Measurements from ENCODE around the gene CENPW. TPM values are rescaled to one million over a fixed set of nuclear protein-coding genes. Genes with fewer than 3 reads are reported as not detected.

The CENPW gene
- total RNA-seq, 1 experiment from 2014 or later: 82.3 TPM

DNA sequence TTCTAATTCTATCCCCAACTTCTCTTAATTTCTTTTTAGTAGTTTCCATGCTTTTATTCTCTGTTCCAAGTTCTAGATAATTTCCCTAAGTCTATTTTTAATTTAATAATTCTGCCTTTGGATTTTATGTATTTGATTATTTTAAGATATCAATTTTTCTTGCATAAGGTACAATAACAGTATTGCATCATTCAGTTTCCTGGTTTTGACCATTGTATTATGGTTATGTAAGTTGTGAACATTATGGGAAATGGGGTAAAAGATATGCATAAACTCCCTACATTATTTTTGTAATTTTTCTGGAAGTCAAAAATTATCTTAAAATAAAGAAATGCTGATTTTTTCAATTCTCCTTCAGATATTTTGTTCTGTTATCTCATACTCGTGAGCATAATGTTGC is 21.1 kb upstream of the CENPW start:
- H2AFZ ChIP-seq (ENCODE audit: low read length): no peak overlapping the region
- no peak overlapping the region for H3K18ac ChIP-seq (ENCODE audit: insufficient read length, low read depth, low read length)
- H3K23me2 ChIP-seq (ENCODE audit: insufficient read length, low read depth, low read length, poor library complexity, severe bottlenecking): no peaks in the 10 kb centered on the region
- Mint-ChIP-seq H3K27ac (no peak overlapping the region), H3K4me3 (no peak overlapping the region), H3K36me3 (ENCODE audit: insufficient read depth in 1 of 3, low read depth in 3 of 3) (no peaks in the 10 kb centered on the region), H3K4me1 (no peaks in the 10 kb centered on the region), H3K9me3 (no peaks in the 10 kb centered on the region), H3K27me3 (ENCODE audit: low read depth) (no peaks in the 10 kb centered on the region)
- DNase-seq: no peak
- no peak overlapping the region for H2BK12ac ChIP-seq (ENCODE audit: insufficient read length, low read depth, low read length)
- no peak overlapping the region for H3K27ac ChIP-seq (ENCODE audit: insufficient read length, low read depth, low read length)
- H3K4ac ChIP-seq (ENCODE audit: low read depth, low read length): no peak overlapping the region
- no peak overlapping the region for H4K8ac ChIP-seq (replicated peaks; ENCODE audit: insufficient read length, low read depth, low read length)
- no peak overlapping the region for H3K4me2 ChIP-seq (ENCODE audit: insufficient read depth, insufficient read length, low read length)
- H3K79me1 ChIP-seq (ENCODE audit: insufficient read depth, low read depth, low read length, poor library complexity, severe bottlenecking): no peaks in the 10 kb centered on the region
- H4K5ac ChIP-seq (ENCODE audit: insufficient read length, low read depth, low read length): no peak overlapping the region
- H3T11ph ChIP-seq (ENCODE audit: low read length): no peak overlapping the region
- H2AK5ac ChIP-seq (ENCODE audit: insufficient read length, low read length): no peak overlapping the region
- H3K79me2 ChIP-seq (ENCODE audit: insufficient read depth, low read length): no peaks in the 10 kb centered on the region
- H4K20me1 ChIP-seq (ENCODE audit: control insufficient read depth, insufficient read depth, insufficient read length): no peaks in the 10 kb centered on the region
- no peaks in the 10 kb centered on the region for H3K27me3 ChIP-seq (ENCODE audit: insufficient read depth, low read length)
- H3K14ac ChIP-seq (ENCODE audit: insufficient read depth, low read length): no peak overlapping the region
- TF ChIP-seq, protein P1, sequence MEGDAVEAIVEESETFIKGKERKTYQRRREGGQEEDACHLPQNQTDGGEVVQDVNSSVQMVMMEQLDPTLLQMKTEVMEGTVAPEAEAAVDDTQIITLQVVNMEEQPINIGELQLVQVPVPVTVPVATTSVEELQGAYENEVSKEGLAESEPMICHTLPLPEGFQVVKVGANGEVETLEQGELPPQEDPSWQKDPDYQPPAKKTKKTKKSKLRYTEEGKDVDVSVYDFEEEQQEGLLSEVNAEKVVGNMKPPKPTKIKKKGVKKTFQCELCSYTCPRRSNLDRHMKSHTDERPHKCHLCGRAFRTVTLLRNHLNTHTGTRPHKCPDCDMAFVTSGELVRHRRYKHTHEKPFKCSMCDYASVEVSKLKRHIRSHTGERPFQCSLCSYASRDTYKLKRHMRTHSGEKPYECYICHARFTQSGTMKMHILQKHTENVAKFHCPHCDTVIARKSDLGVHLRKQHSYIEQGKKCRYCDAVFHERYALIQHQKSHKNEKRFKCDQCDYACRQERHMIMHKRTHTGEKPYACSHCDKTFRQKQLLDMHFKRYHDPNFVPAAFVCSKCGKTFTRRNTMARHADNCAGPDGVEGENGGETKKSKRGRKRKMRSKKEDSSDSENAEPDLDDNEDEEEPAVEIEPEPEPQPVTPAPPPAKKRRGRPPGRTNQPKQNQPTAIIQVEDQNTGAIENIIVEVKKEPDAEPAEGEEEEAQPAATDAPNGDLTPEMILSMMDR (conservative IDR thresholded peaks at IDR 0.05): no peak
- H3K23ac ChIP-seq (ENCODE audit: insufficient read length, low read depth, low read length): no peak overlapping the region
- no peaks in the 10 kb centered on the region for H3K4me1 ChIP-seq (ENCODE audit: insufficient read depth, low read length)
- no peak overlapping the region for H2BK15ac ChIP-seq (ENCODE audit: low read depth, low read length)
- H3K56ac ChIP-seq (ENCODE audit: insufficient read length, low read depth, low read length): no peak overlapping the region
- no CpG with 5 or more reads among the region's 1 CpG for WGBS (ENCODE audit: extremely low coverage, insufficient read length, low lambda C conversion rate)
- no peak overlapping the region for H2BK120ac ChIP-seq (ENCODE audit: low read depth, low read length, poor library complexity, severe bottlenecking)
- no peak overlapping the region for H3K9ac ChIP-seq (ENCODE audit: extremely low read depth, insufficient read length, low read length)
- no peak overlapping the region for H2BK20ac ChIP-seq (ENCODE audit: low read depth, low read length, poor library complexity, severe bottlenecking)
- no peaks in the 10 kb centered on the region for H3K9me3 ChIP-seq (ENCODE audit: control insufficient read depth, low read depth, low read length)
- no peak overlapping the region for H4K91ac ChIP-seq (ENCODE audit: insufficient read length, low read depth, low read length)
- H2BK5ac ChIP-seq (ENCODE audit: insufficient read length, low read length): no peak overlapping the region
